Stimulated activated naive CD4-positive, alpha-beta T cell (primary cell): ENCODE results near the gene PLXNA4.

ENCODE experiments used
- DNase-seq, 6 experiments: peaks; one replicate each; lab custom pipeline; 2025; lab: John Stamatoyannopoulos, UW

Gene PLXNA4

GRCh38 chr7:132270517-132270916 is 305.8 kb downstream of the PLXNA4 start:
- no peak for DNase-seq

DNA sequence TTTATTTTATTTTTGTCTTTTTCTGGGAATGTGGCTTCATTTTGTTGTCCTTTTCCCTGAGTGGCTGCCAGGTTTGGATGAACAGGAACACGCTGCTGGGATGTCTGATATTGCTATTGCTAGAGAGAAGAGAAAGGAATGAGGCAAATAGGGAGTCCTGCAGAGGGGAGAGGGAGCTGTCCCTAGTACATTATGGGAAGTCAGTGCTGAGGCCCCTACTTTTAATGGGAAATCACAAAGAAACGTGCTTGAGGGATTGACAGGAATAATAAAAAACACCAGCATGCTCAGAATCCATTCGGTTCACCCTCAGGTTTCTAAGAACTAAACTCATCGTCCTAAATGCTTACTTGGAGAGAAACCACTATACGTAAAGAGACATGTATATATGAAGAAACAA is 306.6 kb downstream of the PLXNA4 start:
- no peak for DNase-seq

- no peak for DNase-seq
Measured at GRCh38 chr7:132263151-132263550, 313.1 kb downstream of the PLXNA4 start.

- no peak for DNase-seq
Measured at GRCh38 chr7:132262160-132262470, 314.2 kb downstream of the PLXNA4 start.

GRCh38 chr7:132261327-132262159 is 314.7 kb downstream of the PLXNA4 start:
- no peak for DNase-seq

DNA sequence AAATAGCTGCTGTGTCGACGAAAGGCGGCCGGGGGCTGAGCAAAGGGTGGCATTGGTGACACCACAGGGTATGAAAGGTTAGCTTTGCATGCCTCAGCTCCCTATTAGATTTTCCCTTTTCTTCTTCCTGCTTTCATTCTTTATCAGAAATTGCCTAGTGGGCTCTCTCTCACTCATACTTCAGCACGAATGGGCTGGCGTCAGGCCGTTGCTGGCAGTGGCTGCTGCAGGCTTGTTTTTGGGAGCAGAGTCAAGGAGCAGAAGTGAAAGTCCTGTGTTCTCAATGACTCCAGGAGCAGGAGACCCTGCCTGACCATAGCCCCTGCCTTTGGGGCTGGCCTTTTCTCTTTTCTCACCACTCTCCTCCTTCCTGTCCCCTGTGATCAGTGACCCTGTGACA is 318.0 kb downstream of the PLXNA4 start:
- DNase-seq: no peak

- DNase-seq: no peak
Measured at GRCh38 chr7:132257253-132257652, 319.0 kb downstream of the PLXNA4 start.

- DNase-seq: no peak
Measured at GRCh38 chr7:132256721-132257212, 319.5 kb downstream of the PLXNA4 start.

GRCh38 chr7:132255898-132256297 is 320.4 kb downstream of the PLXNA4 start:
- no peak for DNase-seq

GRCh38 chr7:132255115-132255797 is 321.0 kb downstream of the PLXNA4 start:
- no peak for DNase-seq

DNA sequence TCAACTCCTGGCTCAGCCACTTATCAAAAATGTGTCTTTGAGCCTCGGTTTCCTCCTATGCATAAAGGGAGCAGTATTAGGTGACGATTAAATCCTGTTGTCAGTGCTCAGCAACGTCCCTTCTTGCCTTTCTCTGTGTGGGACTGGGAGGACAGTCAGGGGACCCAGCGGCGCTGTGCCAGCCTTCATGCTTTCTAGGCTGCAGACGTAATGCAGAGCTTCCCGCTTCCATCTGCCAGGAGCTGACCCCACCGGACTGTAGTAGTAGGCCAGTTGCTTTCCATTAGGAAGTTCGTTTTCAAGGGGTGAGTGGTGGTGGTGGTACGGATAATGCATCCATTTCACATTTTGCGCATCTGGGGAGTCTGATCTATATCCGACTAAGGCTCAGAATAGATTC is 321.8 kb downstream of the PLXNA4 start:
- DNase-seq: no peak

- no peak for DNase-seq
Measured at GRCh38 chr7:132252793-132253100, 323.5 kb downstream of the PLXNA4 start.

- DNase-seq: no peak
Measured at GRCh38 chr7:132251327-132251659, 325.0 kb downstream of the PLXNA4 start.

- no peak for DNase-seq
Measured at GRCh38 chr7:132250480-132251326, 325.6 kb downstream of the PLXNA4 start.

- DNase-seq: no peak
Measured at GRCh38 chr7:132249256-132249971, 326.9 kb downstream of the PLXNA4 start.

DNA sequence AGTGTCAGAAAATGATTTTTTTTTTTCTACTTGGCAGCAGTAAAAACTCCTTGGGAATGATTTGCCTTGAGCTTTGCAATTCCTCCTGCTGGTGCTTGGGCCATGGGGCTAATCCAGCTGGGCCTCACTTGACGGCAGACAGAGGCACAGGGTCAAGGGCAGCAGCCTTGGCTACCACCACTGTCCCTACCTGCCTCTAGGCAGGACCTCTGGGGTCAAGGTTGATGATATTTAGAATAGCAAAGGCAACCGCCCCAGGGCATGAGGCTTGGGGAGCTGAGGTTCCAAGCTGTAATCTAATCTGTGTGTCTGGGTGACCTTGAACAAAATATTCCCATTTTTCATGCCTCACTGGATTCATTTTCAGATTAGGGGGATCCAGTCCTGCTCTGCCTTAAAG is 327.4 kb downstream of the PLXNA4 start:
- DNase-seq: no peak

DNA sequence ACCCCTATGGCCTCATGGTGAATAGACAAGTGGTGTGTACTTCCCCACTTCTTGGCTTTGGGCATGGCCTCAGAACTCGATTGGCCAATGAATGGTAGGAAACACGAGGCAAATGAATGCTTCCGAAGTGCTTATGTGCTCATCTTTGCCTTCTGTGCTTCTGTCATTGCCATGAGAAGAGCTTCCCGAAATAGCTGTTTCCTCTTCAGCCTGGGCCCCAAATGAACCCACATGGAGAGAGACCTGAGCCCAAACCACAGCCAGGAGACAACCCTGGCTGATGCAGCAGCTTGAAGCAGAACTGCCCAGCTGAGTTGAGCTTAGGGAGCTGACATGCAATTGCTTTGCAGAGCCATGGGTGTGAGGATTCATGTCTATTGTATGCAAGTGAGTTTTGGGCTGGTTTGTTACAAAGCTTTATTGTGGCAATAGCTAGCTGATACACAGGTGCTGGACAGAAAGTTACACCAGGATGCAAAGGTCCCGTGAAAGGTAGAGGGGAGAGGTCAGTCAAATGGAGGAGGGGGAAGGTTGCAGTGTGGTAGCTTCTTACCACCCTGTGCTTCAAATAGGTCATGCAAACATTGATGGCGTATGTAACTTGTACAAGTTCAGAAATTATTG is 328.2 kb downstream of the PLXNA4 start:
- DNase-seq: no peak

- DNase-seq: no peak
Measured at GRCh38 chr7:132246591-132246990, 329.7 kb downstream of the PLXNA4 start.

DNA sequence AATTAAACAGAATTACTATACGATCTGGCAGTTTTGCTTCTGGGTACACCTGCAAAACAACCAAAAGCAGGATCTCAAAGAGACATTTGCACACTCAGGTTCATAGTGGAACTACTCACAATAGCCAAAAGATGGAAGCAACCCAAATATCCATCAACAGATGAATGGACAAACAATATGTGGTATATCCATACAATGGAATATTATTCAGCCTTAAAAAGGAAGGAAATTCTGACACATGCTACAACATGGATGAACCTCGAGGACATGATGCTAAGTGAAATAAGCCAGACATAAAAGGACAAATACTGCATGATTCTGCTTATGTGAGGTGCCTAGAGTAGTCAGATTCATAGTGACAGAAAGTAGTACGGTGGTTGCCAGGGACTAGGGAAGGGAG is 330.7 kb downstream of the PLXNA4 start:
- no peak for DNase-seq

GRCh38 chr7:132244903-132245480 is 331.3 kb downstream of the PLXNA4 start:
- DNase-seq: no peak

DNA sequence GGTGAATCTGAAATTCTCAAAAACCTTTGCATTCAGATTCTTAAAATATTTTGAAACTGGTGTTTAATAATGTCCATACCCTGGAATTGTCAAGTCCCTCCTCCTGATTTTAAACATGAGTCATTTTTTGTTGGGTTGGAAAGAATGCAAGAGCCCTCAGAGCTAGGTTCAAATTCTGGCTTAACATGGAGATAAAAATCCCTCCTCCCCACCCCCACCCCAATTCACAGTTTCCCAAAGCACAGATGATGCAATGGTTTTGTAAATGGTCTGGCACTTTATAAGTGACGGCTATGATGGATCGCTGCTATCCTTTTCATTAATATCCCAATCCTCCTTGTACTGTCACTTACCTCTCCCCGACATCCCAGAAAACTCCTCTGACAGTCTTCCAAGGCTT is 332.8 kb downstream of the PLXNA4 start:
- no peak for DNase-seq
